Liver (tissue), 3 donors: ENCODE measurements around the gene RHBDD3.

Experiments used
- EGR1 ChIP-seq, 2 donors: IDR thresholded peaks; 2 replicates each; pipeline ENCODE4 v1.6.1; 2016 to 2018; ENCODE audit warnings: antibody characterized with exemption in 2 of 2, low read depth in 2 of 2
- YY1 ChIP-seq: IDR thresholded peaks from 2 replicates; pipeline ENCODE4 v1.6.1; 2016; ENCODE audit warnings: antibody characterized with exemption, mild to moderate bottlenecking
- TF ChIP-seq, protein P1 (sequence below): fragments of 150-350 bp; IDR thresholded peaks from 2 replicates; pipeline ENCODE4 v1.5.1; 2017; ENCODE audit warnings: improper control_type of control experiment, low read depth, low read length; ENCODE audit not compliant: missing input control
- donor health status: healthy.
- donor health status: healthy.

DNA sequence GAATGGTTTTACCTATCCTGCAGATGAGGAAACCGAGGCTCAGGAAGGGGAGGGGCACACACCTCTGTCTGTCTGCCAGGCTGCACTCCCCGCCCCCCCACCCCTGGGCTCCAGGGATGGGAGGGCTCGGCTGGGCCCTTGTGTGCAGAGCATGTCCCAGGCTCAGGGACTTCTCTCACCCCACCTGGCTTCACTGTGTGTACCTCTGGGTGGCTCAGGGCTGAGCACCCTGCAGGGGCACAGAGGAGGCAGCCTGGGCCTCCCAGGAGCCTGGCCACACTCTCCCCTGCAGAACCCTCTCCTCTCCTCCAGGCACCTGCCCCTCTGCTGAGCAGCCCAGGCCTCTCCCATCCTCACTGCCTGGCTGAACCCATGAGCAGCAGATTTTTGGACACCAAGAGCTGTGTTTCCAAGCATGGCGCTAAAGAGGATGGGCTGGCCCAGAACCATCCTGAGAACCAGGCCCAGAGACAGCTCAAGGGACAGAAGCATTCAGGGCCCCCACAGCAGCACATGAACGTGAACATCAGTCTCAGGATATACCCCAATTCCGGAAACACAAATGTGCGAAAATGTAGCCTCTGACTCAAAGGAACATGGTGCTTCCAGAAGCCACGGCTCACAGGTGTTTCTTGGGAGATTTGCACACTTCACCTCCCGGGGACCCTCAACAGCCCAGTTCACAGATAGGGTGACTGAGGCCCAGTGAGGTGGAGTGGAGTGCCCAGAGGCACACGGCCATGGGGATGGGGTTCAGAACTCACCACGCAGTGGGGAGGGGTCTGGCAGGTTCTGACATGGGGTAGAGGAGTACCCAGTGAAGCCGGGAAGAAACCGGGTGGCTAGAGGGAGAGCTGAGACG is 51.5 kb downstream of the RHBDD3 start:
- TF ChIP-seq YY1 (no peak), EGR1 (IDR thresholded peaks at IDR 0.05; ENCODE audit: low read depth in 2 of 2) (no peak)
- TF ChIP-seq, protein P1, sequence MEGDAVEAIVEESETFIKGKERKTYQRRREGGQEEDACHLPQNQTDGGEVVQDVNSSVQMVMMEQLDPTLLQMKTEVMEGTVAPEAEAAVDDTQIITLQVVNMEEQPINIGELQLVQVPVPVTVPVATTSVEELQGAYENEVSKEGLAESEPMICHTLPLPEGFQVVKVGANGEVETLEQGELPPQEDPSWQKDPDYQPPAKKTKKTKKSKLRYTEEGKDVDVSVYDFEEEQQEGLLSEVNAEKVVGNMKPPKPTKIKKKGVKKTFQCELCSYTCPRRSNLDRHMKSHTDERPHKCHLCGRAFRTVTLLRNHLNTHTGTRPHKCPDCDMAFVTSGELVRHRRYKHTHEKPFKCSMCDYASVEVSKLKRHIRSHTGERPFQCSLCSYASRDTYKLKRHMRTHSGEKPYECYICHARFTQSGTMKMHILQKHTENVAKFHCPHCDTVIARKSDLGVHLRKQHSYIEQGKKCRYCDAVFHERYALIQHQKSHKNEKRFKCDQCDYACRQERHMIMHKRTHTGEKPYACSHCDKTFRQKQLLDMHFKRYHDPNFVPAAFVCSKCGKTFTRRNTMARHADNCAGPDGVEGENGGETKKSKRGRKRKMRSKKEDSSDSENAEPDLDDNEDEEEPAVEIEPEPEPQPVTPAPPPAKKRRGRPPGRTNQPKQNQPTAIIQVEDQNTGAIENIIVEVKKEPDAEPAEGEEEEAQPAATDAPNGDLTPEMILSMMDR = no peak
